GM20431 (cell line): ENCODE measurements around the gene C6orf132.
"Not testable (repeated sequence)": the region's sequence is repeated elsewhere in the genome, so short reads cannot be mapped to it uniquely, and the experiment has no call there.

Experiments used
- in situ Hi-C: fragments of 300-500 bp; cut with MseI, MboI; formaldehyde crosslinking; loops from one replicate; pipeline ENCODE4 v1.15.0; 2020; ENCODE audit warnings: low sequenced_read_pairs; ENCODE audit not compliant: unreplicated experiment

Gene C6orf132, protein sequence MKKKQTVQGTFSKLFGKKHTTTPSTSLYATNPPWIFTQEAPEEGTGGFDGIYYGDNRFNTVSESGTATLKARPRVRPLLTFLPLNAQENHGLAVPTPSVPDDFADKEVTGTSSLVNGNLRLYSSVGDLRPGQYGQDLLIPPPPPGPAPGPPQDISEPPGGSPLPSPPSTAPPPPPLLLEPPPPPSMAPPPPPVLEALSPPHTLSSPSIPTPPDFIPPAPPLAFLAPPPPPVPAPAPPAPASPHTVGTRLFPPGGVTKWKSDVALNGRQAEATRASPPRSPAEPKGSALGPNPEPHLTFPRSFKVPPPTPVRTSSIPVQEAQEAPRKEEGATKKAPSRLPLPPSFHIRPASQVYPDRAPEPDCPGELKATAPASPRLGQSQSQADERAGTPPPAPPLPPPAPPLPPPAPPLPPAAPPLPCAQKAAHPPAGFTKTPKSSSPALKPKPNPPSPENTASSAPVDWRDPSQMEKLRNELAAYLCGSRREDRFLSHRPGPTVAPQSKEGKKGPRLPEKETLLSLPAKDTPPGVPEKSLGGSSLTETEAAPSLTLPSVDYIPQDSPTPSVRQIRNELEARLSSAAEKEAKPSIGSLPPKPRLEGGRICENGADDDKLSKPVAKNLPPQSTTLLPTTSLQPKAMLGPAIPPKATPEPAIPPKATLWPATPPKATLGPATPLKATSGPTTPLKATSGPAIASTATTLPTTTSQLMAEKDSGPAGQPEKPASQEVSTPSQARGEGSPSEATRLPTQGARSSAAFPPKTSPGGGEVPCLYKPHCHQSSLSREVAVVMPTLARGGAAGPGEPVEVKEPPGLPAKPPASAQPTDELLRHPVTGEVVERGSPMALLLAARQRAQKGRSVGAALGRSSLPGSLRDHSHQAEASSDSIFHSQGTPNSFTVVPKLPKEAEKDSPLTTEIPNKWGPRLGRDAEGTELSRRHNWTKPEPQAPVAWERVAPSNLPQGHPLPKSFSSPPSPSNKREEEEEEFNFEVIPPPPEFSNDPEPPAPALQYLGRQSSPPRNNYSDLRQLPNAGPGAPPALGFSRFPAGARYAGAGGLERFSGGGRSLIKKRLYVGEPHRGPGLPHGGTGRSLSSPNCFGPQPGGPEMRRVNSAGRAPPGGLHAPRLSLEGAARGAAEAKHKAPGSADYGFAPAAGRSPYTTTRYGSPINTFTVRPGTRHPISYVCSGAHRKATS

DNA sequence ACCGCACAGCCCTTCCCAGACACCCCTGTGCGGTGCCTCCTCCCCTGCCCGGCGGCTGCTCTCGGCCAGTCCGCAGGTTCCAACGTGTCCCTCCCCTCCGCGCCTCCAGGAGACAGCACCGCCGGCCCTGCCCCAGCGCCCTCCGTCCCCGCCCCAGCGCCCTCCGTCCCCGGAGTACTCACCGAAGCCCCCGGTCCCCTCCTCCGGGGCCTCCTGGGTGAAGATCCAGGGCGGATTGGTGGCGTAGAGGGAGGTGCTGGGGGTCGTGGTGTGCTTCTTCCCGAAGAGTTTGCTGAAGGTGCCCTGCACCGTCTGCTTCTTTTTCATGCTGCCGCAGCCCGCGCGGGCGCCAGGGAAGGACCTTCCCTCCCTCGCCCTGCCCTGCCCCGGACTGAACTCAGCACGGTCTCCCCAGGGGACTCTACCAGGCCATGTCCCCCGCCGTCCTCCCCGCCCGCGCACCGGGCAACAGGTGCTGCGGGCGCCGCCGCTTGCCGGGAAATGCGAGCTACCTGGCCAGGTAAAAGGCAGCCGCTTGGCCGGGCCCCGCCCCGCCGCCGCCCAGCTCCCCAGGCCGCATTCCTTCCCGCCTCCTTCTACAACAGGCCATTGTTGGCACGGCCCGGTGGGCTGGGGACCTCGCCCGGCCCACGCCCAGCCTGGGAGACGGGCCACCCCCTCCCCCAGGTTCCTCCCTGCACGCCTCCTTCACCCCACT is at the start of gene C6orf132:
C6orf132 (minus strand) TSS at position 503 of the 718 bp plus-strand sequence; CDS start at position 327, 176 bp downstream.
- in situ Hi-C loops: no loop called here

DNA sequence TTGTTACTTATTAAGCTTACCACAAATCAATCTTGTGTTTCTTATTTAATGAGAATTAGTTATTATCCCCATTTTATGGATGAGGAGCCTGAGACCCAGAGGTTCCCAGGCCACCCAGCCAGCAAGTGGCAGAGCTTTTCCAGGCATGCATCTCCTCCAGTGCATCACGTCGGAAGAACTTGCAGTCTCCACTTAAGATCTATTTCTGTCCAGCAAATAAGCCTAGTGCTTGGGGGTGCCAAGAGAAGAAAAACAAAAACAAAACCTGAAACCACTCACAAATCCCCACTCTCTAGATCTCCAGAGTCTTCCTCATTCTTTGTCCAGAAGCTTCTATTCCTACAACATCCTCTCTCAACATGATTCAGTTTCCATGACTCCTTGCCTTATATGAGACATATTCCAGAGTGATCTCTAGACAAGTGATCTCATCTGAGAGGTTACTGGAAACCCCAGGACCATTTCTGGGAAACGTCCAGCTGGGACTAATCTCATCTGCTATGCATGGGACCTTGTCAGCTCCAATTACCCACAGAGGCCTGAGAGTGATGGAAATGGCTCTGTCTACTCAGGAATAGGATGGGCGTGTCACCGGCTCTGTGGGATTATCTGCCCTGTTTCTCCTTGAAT is 48.2 kb upstream of the C6orf132 start:
- in situ Hi-C loops: no loop called here

DNA sequence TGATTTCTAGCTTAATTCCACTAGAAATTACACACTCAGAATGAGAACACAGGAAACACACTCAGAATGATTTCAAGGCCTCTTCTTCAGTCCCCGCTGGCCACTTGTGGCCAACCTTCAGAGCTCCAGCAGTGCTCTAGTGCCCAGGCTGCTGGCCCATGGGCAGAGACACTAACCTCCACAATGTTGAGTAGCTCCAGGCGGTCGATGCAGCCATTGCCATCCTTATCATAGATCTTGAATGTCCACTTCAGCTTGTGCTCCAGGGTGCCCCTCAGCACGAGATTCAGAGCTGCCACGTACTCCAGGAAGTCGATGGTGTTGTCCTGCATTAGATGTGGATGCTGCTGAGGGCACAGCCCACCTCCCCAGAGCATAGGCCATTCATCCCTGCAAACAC is 46.0 kb upstream of the C6orf132 start:
- in situ Hi-C loops: no loop called here

DNA sequence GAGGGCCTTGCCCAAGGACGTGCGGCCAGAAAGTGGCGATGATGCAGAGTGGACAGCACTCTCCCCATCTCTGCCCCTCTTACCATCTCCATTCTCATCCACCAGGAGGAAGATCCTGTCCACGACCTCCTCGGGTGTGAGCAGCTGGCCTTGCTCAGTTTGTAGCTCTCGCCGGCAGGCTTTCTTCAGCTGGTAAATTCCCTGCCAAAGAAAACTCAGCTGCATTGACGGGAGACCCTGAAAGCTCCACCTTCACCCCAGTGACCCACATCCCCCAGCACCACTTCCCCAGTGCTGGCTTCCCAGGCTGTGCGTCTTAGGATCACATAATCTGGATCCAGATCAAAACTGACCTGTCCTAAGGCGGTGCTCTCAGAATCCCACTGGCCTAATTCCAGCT is 43.2 kb upstream of the C6orf132 start:
- in situ Hi-C loops: no loop called here

DNA sequence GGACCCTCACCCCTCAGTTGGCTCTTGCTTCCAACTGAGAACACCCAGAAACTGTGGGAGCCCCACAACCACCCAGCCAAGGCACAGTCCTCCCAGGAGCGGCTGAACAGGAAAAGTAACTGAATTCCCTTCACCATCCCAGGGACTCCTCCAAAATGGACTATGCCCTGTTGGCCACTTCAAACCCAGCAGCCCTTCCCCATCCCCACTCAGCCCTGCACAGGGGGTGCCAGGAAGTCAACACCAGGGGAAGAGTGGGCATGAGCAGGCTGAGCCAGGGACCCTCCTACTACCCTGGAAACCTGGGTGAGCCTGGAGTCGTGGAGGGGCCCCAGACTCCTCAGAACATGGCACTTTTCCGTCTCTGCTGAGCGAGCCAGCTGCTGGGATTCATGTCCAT is 42.1 kb upstream of the C6orf132 start:
- in situ Hi-C loops: no loop called here

DNA sequence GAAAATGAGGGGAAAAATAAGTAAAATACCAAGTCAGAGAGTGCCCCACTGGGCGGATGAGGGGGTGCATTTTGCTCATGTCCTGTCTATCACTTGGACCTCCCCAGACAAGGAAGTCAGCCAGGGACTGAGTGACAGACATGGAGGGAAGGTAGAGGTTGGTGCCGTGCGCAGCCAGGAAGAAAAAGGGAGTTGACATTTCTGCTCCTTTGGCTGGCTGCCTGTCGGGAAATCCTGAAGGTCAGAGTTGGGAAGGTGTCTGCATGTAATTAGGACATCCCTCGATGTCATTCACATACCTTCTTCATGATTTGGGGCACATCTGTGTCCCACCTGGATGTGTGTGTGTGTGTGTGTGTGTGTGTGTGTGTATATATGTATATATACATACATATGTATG is 39.7 kb upstream of the C6orf132 start:
- in situ Hi-C loops: no loop called here

DNA sequence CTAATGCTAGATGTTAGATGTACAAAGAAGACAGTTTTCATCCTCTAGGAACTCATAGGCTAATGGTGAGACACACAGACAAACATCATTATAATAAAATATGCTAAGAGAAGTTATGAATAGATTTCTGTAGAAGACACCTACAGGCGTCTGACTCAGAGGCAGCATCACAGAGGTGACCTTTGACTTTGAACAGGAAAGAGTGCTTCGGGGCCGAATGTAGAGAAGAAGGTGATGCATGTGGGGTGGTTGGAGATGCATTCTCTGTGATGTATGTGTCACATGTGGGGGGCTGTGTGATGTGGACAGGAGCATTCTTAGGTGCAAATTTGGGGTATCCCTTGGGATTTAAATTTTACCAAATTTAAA is 37.5 kb upstream of the C6orf132 start:
- in situ Hi-C loops: no loop called here

DNA sequence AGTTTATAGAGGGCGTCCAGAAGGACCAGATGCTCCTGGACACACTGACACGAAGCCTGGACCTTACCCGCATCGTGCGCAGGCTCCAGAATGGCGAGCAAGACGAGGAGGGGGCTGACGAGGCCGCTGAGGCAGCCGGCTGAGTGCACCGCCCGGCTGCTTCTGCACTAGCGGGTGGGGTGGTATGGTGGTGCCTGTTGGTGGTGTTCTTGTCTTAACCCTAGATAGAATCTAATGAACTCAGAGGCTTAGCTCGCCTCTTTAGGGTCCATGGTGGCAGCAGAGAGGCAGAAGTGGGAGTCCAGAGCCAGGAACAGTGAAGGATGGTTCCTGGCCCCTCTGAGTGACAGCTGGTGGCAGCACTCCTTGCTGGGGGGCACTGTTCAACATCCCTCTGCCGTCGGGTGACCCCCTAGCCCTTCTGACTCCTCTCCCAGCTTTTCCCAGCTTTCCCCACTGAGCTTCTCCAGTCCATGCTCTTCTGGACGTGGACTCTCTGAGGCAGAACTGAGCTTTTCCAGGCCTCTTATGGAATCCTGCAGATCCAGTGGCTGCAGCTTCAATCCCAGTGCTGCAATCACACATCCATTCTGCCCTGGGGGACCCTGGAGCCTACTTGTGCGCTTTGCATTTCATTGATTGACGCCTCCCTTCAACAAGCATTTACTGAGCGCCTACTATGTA is 37.0 kb upstream of the C6orf132 start:
- in situ Hi-C loops: no loop called here

DNA sequence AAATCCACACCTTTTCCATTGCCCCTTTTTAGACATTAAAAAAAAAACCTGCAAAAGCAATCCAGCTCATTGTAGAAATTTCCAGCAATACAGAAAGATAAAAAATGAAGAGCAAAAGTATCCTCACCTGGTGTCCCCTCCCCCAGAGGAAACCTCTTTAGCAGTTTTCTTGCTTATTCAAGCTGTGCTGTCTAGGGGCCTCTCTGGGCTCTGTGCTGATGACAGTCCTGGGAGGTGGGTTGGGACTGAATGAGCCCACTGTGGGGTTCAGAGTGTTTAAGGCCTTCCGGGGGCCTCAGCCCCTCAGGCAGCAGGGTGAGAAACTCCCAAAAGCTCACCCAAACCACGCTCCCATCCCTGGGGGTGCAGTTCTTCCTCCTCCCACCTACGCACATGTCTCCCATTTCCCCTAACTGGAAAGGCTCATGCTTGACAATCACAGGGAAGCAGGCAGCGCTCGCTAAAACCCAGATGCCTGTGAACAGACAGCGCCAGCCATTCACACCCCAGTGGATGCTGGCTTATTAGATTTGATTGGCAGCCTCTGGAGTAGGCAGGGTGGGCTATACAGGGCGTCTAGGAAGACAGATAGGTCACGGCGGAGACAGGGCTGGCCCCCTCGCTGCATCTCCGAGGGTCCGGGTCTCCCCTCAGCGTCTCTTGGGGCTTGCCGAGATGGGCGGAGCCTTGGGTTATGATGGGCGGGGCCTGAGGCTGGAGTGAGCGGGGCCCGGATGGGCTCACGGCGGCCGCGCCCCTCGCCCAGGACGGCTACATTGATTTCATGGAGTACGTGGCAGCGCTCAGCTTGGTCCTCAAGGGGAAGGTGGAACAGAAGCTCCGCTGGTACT is 35.3 kb upstream of the C6orf132 start:
- in situ Hi-C loops: no loop called here

DNA sequence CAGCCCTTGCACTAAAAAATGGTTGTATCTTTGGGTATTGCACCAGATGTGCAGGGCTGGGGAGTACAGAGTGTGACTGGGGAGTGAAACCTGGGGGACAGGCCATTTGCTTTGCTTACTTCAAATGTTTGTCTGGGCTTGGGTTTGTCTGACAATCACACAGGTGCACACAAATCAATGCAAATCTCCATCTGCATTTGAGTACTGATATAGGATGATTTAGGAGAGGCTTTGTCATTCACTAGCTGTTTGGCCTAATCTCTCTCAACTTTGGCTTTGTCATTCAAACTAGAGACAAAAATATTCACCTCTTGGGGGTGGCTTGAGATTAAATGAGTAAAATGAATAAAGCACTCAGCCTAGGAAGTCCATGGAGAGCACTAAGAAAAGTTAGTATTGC is 34.6 kb upstream of the C6orf132 start:
- in situ Hi-C loops: no loop called here

DNA sequence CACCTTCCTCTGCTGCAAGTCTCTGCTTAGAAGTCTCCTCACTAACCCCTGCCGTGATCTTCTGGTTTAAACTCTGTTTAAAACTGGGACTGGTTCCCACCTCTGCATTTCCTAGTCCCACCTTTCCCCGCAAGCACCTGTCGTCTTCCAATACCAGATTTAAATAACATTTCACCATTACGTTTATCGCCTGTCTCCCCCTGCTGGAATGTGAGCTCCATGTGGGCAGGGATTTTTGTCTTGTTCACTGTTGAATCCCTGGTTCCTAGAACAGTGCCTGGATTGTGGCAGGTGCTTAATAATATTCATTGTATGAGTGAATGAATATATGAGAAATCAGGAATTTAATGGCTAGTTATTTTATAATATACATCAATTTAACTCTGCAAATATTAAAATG is 33.4 kb upstream of the C6orf132 start:
- in situ Hi-C loops: no loop called here

DNA sequence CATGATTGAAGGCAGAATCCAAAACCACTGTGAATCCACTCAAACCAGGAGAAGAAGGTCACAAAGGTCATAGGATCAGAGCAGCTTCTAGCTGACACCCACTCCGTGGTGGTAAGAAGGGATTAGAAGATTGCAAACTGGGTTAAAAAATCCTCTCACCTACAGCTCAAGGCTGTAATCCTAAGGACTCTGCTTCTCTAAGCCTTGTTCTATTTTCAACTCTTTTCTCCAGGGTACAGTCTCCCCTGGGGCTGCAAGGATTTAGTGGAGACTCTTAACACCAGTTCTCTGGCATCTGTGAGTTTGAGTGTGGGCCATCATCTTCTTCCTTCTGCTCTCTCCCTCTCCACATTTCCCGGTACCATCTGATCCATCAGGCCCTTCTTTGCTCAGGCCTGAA is 30.7 kb upstream of the C6orf132 start, which contains the start of gene GUCA1A:
GUCA1A (plus strand) TSS at position 264 of the 400 bp plus-strand sequence. CDS start 250 bp downstream, outside the sequence.
- in situ Hi-C loops: no loop called here

DNA sequence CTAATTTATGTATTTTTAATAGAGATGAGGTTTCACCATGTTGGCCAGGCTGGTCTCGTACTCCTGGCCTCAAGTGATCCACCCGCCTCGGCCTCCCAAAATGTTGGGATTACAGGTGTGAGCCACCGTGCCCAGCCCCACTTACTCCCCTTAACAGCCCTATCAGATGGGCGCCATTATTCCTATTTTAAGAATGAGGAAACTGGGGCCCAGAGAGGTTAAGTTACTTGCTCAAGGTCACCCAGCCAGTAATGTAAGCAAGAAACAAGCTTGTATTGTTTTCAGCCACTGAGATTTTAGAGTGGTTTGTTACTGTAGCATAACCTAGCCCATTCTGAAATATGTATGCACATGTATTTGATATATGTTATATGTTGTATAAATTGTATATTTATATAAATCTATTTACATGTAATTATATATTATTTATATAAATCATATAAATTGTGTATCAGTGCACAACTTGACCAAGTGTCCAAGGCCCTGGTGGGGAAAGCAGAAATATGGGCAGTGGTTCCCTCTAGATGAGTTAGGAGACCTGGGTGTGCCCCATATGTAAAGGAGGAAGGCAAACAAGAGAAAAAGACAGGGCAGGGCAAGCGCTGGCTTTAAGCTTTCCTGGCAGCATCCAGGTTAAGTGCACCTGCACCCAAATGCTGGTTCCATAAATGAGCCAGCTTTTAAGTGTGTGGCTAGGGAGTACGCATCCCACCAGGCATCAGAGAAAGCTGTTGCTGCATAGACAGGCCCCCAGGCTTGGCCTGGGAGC is 29.6 kb upstream of the C6orf132 start:
- in situ Hi-C loops: no loop called here

DNA sequence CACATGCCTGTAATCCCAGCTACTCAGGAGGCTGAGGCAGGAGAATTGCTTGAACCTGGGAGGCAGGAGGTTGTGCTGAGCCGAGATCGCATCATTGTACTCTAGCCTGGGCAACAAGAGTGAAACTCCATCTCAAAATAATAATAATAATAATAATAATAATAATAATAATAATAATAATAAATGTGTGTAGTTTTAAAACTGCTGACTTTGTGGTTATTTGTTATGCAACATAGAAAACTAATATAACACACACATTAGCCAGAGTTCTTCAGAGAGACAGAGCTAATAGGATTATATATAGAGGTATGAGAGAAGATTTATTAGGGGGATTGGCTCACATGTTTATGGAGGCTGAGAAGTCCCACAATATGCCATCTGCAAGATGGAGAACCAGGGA is 27.4 kb upstream of the C6orf132 start:
- in situ Hi-C loops: not testable (repeated sequence)

DNA sequence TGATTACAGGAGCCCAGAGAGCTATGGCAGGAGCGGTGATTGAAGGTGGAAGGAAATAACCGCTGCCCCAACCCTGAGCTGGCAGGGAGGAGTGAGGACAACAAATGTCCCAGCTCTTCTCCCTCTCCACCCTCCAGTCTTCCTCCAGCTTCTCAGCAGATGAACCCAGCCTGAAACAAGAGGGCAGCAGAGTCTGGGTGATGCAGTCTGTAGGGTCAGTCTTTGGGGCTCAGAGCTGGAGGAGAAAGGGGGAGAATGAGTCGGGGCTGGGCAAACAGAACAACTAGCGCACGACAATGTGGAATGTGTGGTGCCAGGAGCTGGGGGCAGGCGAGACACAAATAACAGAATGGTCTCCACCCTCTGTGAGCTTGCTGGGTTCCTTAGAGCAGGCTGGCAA is 26.2 kb upstream of the C6orf132 start:
- in situ Hi-C loops: no loop called here

DNA sequence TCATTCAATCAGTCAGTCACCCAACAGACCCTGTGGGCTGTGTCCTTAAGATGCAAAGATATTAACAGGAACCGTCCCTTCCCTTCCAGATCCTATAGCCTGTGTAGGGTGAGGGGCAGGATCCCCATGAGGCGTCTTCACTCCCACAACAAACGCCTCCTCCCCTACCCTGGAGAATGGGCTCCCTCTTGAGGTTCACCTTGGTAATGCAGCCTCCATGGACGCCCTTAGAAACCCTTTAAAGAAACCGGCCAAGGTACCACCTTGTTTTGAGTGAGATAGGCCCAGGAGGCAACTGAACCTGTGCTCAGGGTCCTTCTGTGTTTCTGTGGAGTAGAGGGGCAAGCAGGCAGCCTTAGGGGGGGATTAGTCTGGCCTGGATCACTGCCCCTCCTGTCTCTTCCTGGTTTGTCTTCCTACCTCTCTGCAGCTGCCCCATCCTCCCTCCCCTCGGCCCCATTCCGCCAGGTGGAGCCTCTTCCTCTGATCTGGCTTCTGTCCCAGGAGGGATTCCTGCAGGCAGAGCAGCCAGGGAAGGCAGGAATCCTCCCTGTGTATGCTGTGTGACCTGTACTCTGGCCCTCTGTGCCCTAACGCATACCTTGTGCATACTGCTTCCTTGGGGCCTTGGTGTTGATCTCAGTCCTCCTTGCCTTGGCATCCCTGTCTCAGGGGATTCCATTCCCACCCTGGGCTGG is 24.2 kb upstream of the C6orf132 start:
- in situ Hi-C loops: no loop called here

DNA sequence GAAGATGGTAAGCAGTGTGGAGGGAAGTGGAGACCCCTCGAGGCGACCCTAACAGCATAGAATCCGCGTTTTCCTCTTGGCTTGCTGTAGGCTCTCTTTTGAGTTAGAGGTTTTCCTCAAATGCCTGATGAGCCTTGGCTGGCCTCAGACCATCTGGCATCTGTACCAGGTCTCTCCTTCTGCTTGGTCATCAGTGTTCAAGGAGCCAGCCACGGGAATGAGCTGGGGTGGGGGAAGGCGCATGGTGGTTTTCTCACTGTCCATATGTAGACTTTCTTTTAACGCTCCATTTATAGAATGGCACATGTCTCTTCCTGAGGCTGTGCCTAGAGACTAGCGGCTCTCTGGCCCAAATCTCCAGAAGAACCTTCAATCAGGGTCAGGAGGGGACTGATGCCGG is 22.6 kb upstream of the C6orf132 start:
- in situ Hi-C loops: no loop called here
